SU-DHL-6 (cell line): ENCODE measurements around the gene CNOT4.
A peak's percentile ranks its signal among the peaks of the same experiment; 100 is the strongest.

Experiments
- H2AFZ ChIP-seq: fragments of 200-600 bp; sonication (generic); 2 replicates; pipeline ENCODE4 v1.6.1; 2014; ENCODE audit warnings: low read depth, mild to moderate bottlenecking, moderate library complexity, mixed read lengths, antibody characterized with exemption, low read length; ENCODE audit not compliant: severe bottlenecking
- H3F3A ChIP-seq: fragments of 200-600 bp; shearing (Covaris generic); 2 replicates; pipeline ENCODE4 v1.6.0; 2016; ENCODE audit warnings: antibody characterized with exemption, mild to moderate bottlenecking; ENCODE audit not compliant: insufficient read depth
- H3K27ac ChIP-seq: fragments of 200-600 bp; sonication (generic); 2 replicates; pipeline ENCODE4 v1.5.1; 2016; ENCODE audit warnings: low read depth, mild to moderate bottlenecking, low read length, moderate library complexity, mixed read lengths
- H3K27me3 ChIP-seq: fragments of 200-600 bp; sonication (generic), shearing (Covaris generic); 2 replicates; pipeline ENCODE4 v1.6.0; 2014; ENCODE audit warnings: mild to moderate bottlenecking, low read length
- H3K36me3 ChIP-seq: fragments of 200-600 bp; sonication (generic); 2 replicates; pipeline ENCODE4 v1.6.1; 2014; ENCODE audit warnings: mild to moderate bottlenecking, low read length, mixed read lengths
- H3K4me2 ChIP-seq: fragments of 300-600, 200-600 bp; shearing (Covaris generic), sonication (generic); 2 replicates; pipeline ENCODE4 v1.6.0; 2014; ENCODE audit warnings: low read length, low read depth, mild to moderate bottlenecking; ENCODE audit not compliant: poor library complexity, severe bottlenecking
- H3K4me3 ChIP-seq: fragments of 200-600 bp; sonication (generic); 2 replicates; pipeline ENCODE4 v1.5.1; 2014; ENCODE audit warnings: antibody characterized with exemption, low read length, mild to moderate bottlenecking, mixed read lengths; ENCODE audit not compliant: insufficient read depth, poor library complexity, severe bottlenecking
- H3K79me2 ChIP-seq: fragments of 200-600 bp; sonication (generic); 2 replicates; pipeline ENCODE4 v1.6.1; 2014; ENCODE audit warnings: mild to moderate bottlenecking, low read length, moderate library complexity; ENCODE audit not compliant: insufficient read depth
- H3K9ac ChIP-seq: fragments of 200-600 bp; sonication (generic); 2 replicates; pipeline ENCODE4 v1.7.0; 2014; ENCODE audit warnings: mild to moderate bottlenecking, low read length
- H3K9me2 ChIP-seq: fragments of 200-600 bp; sonication (generic); replicated peaks from 2 replicates; pipeline ENCODE4 v1.6.1; 2014; ENCODE audit warnings: low read length; ENCODE audit not compliant: insufficient read depth
- H3K9me3 ChIP-seq: fragments of 200-600 bp; sonication (generic); 2 replicates; pipeline ENCODE4 v1.6.1; 2014; ENCODE audit warnings: low read length, mixed read lengths; ENCODE audit not compliant: insufficient read depth
- H4K20me1 ChIP-seq: fragments of 200-600 bp; sonication (generic); 2 replicates; pipeline ENCODE4 v1.6.1; 2014; ENCODE audit warnings: low read depth, mild to moderate bottlenecking, antibody characterized with exemption, low read length, moderate library complexity, mixed read lengths
- CTCF ChIP-seq: fragments of 200-600 bp; sonication (generic); IDR thresholded peaks from one replicate; pipeline ENCODE4 v1.5.1; 2017; ENCODE audit warnings: antibody characterized with exemption, mild to moderate bottlenecking, low read length, moderate library complexity; ENCODE audit not compliant: insufficient read depth, poor library complexity, severe bottlenecking
- EZH2phosphoT487 ChIP-seq: fragments of 200-600 bp; sonication (generic), shearing (Covaris generic); conservative IDR thresholded peaks from 2 replicates; pipeline ENCODE4 v1.6.1; 2018; ENCODE audit warnings: mild to moderate bottlenecking, antibody characterized with exemption, low read length, moderate library complexity, mixed read lengths

CNOT4 gene

GRCh38 chr7:135509839-135510591 lies at the start of gene CNOT4:
TSS of gene CNOT4 (minus strand) at chr7:135510102. CDS start at chr7:135438331, 71,771 bp downstream.
- H3K36me3 ChIP-seq: no peaks in the 10 kb centered on the region
- peaks cover 48% of the 10 kb centered on the region for H3K79me2 ChIP-seq
- peak within 1 kb of the TSS; percentile 84 for H3K4me3 ChIP-seq
- H3K9ac ChIP-seq: peak within 1 kb of the TSS; percentile 80
- peak within 1 kb of the TSS; percentile 98 for H2AFZ ChIP-seq
- no peaks in the 10 kb centered on the region for H3K9me2 ChIP-seq
- no peaks in the 10 kb centered on the region for H4K20me1 ChIP-seq
- H3K27me3 ChIP-seq: no peaks in the 10 kb centered on the region
- peak within 1 kb of the TSS; percentile 77 for H3K27ac ChIP-seq
- H3K9me3 ChIP-seq: no peaks in the 10 kb centered on the region
- H3F3A ChIP-seq: peaks cover 6% of the 10 kb centered on the region; the same call in 1 of the 2 replicates
- no peak for TF ChIP-seq CTCF
- TF ChIP-seq EZH2phosphoT487: no peak
- H3K4me2 ChIP-seq: peak within 1 kb of the TSS; percentile 86

DNA sequence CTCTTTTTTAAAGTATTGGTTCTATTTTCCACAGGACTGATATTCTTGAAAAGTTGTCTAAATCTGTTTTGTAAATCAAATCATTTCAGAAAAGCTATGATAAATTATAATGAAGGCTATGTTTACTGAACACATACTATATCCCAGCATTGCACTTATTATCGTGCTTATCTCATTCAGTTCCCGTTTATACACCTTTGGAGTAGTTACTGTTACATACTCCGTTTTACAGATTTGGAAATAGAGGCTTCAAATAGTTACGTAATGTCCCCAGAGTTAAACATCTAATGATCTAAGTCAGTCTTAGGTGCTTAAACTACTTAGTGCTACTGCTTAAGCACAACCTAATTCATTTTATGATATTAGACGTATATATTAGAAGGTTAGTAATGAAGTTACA lies 49.0 kb upstream of the CNOT4 start:
- Histone ChIP-seq H2AFZ (no peak overlapping the region), H3K4me2 (peak overlapping the region; percentile 72), H3K79me2 (peaks cover 61% of the 10 kb centered on the region), H3K4me3 (peak overlapping the region; percentile 97), H3K9me2 (no peaks in the 10 kb centered on the region), H3K9ac (peak overlapping the region; percentile 99), H3K27ac (0 out of 2 replicates have a peak overlapping the region, but pooled peaks have one; percentile 88), H3F3A (no peaks in the 10 kb centered on the region; the same call in 1 of the 2 replicates), H3K9me3 (no peaks in the 10 kb centered on the region), H3K36me3 (no peaks in the 10 kb centered on the region), H3K27me3 (no peaks in the 10 kb centered on the region), H4K20me1 (peaks cover 5% of the 10 kb centered on the region; the same call in 1 of the 2 replicates)
- TF ChIP-seq EZH2phosphoT487 (no peak), CTCF (no peak)

DNA sequence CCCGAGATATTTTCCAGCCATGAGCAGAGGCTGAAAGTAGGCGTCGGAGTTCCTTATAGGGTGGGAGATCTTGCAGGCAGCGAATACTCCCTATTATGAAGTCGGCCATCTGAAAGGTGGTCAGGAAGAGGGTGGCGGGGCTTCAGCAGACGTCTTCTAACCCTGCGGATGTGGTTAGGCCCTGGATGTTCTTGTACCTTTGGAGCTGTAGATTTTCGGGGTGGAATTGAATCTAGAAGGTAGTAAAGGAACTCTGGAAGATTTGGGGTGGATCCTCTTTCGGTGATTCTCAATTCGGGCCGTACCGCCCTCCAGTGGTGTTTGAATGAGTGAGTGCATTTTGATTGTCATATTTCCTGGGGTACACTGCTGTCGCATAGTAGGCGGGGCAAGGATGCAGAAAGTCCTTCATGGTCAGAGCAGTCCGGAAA lies 48.5 kb upstream of the CNOT4 start:
- TF ChIP-seq CTCF (peak; percentile 67), EZH2phosphoT487 (no peak)
- no peaks in the 10 kb centered on the region for H3K9me3 ChIP-seq
- no peaks in the 10 kb centered on the region; the same call in 1 of the 2 replicates for H3F3A ChIP-seq
- H2AFZ ChIP-seq: peak overlapping the region; percentile 97
- no peaks in the 10 kb centered on the region for H3K9me2 ChIP-seq
- H3K4me2 ChIP-seq: peak overlapping the region; percentile 72
- H3K36me3 ChIP-seq: no peaks in the 10 kb centered on the region
- no peaks in the 10 kb centered on the region for H3K27me3 ChIP-seq
- H3K27ac ChIP-seq: peak overlapping the region; percentile 88
- peaks cover 5% of the 10 kb centered on the region; the same call in 1 of the 2 replicates for H4K20me1 ChIP-seq
- H3K79me2 ChIP-seq: peaks cover 55% of the 10 kb centered on the region
- peak overlapping the region; percentile 99 for H3K9ac ChIP-seq
- peak overlapping the region; percentile 97 for H3K4me3 ChIP-seq
